GM18508 (cell line): ENCODE results near the gene BBS1.

Source experiments
- ATAC-seq: cut with Tn5 transposase; IDR thresholded peaks from one replicate; pipeline ENCODE4 v1.9.1; 2021; ENCODE audit warnings: moderate number of reproducible peaks; ENCODE audit not compliant: insufficient read depth, unreplicated experiment

The BBS1 gene

DNA sequence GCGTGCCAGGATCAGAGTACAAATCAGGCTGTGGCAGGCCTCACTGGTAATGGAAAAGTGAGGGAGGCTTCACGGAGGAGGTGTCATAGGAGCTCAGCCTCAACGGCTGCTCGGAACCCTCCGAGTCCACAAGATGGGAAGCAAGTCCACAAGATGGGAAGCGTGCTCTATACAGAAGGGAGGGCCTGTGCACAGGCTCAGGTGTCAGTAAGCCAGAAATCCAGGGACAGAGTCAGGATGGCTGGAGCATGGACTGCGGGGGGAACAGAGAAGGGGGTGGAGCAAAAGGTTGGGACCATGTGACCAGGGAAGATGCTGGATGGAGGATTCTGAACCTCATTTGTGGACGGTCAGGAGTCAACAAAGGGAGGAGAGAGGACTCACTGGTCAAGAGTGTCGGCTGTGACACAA, 33.6 kb upstream of the BBS1 start:
- ATAC-seq = no peak

DNA sequence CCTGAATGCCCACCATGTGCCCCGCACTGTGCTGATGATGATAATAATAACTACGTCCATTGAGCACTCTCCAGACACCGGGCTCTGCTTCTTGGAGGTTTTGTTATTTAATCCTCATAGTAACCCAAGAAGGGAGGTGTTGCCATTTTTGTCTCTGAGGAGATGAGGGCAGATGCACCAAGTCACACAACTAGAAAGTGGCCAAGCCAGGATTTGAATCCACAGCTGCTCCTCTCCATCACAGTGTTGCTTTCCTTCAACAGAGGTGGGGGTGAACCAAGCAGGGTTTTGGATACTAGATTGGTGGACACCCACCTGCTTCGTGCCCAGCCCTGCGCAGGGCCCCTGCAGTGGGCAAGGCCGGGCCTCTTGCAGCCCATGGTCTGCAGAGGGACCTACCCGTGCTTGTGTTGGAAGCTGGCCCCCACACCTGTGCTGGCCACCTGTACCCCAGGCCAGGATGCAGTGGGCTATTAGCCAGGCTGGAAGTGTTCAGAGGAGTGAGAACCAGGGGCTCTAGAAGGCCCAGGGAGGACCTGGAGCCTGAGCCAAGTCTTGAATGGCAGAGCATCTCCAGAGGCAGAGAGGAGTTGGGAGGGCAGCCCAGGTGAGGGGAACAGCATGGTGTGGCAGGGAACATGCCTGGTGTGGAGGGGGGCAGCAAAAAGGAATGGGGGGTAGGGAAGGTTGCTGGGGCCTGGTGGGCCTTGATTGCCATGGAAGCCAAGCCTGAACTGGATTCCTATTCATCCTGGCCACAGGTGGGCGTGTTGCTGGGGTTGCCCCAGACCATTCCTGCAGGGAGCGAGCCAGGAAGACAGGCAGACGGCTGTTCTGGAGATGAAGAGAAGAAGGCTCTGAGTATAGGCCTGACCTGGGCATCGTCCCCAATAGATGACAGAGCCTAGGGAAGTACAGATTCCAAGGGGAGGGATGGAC, 32.9 kb upstream of the BBS1 start:
- no peak for ATAC-seq

DNA sequence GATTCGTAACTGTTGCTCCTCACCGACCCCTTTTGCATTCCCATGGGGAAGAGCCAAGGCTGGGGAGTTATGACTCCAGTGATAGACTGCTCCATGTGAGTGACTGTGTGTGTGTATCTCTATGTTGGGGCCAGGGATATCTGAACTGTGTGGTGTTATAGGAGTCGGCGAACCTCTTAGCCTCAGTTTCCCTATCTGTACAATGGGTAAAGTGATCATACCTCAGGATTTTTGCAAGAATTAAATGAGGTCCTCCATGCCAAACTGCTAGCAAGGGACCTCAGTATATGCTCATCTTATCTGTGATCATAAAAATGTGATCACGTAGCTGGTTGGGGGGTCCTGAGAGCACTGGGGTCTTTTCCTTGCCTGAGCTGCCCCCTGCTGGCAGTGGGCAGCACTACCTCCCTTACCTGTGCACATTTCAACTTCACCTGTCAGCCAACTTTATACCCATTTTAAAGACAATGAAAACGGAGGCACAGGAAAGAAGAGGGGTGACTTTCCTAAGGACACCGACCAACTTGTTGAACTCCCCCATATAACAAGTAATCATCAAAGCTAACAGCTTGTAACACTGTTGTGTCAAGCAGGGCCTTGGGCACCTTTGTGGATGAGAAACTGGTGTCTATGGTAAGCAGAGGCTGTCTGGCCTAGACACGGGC, 31.6 kb upstream of the BBS1 start:
- ATAC-seq = no peak

DNA sequence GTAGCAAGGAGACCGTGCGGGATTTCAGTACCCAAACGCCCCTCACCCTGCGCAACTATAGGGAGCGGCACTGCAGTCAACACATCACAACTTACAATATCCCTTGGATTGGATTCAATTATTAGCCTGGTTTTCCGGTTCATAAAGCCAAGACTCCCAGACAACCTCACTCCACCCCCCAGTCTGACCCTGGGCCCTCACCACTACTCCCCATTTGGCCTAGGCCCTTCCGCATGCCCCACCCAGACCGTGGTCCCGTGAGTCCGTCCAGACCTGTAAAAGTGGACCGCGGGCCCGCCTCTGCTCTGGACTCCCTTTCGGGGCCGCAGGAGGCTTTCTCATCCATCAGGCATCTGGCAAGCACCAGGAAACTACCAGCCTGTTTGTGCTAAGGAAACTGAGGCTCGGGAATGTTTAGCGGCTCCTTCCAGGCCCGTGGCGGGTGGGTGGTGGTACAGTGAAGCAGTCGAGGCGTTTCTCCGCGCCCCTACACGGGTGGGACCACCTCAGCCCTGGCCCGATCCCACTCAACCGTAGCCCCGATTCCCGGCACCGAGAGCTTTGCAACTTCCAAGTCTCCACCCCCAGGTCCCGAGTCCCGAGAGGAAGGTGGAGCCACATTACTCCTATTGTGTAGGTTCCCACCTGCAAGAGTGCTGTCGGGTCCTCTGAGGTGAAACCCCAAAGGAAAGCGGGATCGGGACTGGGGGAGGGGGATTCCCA, 30.9 kb upstream of the BBS1 start:
- ATAC-seq = peak; percentile 17

DNA sequence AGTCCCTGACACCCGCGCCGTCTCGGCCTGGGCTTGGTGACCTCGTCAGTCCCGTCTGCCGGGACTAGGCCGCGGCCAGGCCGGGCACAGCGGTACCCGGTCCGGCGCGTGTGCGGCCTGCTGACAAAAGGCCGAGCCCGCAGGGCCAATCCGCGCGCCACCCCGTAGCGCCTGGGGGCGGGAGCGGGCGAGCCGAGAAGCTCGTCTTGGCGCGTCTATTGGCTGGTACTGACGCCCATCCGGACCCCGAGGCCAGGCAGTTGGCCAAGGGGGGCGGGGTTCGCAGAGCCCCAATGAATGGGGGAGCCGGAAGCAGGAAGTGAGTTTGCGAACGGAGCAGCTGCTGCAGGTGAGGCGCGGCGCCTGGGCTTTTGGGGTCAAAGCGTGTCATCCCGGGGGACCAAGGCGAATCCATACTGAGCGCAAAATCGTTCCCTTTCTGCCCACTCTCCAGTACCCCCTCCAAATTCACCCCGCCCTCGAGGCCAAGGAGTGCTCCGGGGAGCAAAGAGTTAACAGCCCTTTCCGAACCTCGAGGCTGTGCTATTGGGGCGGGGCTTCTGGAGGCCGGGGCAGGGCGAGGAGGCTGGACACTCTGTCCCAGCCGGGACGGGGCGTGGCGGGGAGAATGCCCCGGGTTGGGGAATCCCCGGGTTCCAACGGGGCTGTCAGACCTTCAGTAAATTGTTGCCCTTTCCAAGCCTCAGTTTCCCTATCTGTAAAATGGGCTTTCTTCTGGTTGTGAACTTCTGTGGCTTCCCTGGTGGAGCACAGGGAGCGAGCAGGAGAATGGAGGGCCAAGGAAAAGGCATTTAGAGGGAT, 30.1 kb upstream of the BBS1 start, which contains the start of gene DPP3:
TSS of gene DPP3 (plus strand) at position 318 of the 822 bp plus-strand sequence. CDS start 1,767 bp downstream, outside the sequence.
- ATAC-seq = peak; percentile 59

DNA sequence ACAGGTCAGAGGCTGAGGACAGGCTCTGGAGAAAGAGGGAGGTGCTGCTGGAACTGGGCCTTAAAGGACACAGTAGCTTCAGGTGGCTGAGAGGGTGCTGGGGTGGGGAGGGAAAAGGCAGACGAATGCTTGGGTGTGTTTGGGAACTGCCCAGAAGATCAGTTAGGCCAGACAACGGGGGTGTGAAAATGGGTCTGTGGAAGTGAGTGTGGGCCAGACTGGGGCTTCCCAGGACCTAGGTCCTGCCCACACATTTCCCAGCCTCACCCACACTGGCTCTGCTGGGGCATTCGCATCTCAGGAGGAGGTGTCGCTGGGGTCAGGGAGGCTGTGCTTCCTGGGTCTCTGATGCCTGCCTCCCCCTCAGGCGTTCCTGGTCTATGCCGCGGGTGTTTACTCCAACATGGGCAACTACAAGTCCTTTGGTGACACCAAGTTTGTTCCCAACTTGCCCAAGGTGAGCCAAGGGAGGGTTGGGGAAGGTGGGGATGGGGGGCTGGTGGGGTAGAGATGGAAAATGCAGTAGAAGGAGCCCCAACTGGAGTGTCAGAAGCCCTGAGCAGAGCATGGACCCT, 25.5 kb upstream of the BBS1 start:
- ATAC-seq = no peak

DNA sequence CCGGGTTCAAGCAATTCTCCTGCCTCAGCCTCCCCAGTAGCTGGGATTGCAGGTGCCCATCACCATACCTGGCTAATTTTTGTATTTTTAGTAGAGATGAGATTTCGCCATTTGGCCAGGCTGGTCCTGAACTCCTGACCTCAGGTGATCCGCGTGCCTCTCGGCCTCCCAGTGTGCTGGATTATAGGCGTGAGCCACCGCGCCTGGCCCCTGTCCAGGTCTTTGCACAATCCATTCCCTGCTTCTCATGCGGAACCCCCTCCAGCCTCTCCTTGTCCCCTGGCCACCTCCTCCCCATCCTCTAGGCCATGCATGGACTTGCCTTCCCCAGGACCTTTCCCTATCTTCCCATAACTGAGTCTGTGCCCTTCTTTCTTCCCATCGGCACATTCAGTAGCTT, 21.5 kb upstream of the BBS1 start:
- no peak for ATAC-seq

DNA sequence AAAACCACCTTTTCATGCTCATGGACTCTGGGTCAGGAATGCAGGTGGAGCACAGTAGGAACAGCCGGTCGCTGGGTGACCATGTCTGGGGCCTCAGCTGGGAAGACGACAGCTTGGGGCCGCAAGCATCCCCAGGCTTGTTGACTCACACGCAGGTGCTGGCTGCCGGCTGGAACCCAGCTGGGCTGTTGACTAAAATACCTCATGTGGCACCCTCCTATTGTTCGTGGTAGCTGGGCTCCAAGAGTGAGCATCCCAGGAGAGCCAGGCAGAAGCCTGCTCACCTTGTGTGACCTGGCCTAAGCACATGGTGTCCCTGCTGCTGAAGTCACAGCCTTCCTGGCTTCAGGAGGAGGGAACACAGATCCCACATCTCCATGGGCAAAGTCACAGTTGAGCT, 20.8 kb upstream of the BBS1 start:
- ATAC-seq = no peak

DNA sequence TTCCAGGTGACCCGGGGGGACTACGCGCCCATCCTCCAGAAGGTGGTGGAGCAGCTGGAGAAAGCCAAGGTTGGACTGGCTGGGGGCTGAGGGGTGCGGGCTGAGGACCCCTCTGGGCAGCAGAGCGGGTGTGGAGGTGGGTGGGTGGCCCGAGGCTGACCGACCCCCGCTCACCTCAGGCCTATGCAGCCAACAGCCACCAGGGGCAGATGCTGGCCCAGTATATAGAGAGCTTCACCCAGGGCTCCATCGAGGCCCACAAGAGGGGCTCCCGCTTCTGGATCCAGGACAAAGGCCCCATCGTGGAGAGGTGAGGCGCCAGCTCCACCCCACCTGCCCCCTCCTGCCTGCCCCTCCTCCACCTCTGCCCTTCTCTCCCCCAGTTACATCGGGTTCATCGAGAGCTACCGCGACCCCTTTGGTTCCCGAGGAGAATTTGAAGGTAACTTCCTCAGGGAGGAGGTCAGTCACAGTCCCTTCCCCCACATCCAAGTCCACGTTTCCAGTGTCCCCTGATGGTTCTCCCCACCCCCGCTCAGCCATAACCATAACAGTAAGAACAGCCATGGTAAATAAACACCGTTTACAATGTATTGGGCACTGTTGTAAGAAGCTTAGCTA, 19.0 kb upstream of the BBS1 start:
- ATAC-seq = no peak

DNA sequence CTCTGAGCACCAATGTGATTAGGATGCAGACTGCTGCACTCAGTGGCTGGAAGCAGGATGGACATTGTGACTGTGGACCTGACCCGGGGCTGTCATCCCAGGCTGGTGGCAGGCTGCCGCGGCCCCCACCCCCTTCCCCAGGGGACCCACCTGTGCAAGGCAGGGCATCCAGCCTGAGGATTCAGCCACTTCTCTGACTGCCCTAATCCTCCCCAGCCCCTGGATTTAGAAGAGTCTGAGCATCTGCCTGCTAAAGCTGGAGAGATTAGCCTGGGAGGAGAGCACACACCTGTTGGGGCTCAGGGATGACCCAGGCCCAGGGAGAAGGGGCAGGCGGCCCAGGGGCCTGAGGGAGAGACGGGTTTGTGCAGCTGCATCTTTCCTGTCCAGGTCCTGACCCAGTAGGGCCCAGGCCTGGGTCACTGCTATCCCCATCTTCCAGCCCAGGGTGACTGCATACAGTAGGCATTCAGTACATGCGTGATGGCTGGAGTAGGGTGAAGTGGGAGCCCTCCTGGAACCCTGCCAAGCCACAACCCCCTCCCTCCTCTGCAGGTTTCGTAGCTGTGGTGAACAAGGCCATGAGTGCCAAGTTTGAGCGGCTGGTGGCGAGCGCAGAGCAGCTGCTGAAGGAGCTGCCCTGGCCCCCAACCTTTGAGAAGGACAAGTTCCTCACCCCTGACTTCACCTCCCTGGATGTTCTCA, 18.1 kb upstream of the BBS1 start:
- ATAC-seq = no peak

DNA sequence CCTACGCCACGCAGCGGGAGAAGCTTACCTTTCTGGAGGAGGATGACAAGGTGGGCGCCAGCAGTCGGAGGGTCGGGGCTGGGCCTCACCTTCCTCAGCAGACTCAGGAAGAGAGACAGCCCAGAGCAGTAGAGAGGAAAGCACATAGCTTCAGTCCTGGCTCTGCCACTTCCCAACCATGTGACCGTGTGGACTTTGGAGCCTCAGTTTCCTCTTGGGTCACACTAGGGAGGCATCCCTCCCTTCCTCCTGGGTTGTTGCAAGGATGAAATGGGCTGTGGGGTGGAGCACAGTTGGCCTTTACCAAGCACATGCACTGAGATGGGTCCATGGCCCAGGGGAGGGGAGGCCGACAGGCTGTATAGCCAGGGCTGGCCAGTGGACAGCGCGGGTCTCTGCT, 17.3 kb upstream of the BBS1 start:
- ATAC-seq = no peak

DNA sequence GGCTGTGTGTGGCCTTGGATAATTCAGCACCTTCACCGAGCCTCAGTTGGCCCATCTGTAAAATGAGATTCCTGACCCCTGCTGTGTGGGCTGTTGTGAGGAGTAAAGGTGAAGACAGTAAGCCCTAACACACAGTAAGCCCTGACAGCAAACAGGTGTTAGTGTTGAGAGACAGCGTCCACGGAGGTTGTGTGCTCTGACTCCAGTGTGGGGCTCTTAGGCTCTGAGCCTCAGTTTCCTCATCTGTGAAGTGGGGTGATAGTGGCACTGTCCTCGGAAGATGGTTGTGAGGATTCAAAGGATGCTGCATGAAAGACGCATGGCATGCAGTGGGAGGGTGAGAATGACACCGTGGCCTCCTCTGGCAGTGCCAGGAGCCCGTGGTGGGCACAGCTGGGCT, 16.0 kb upstream of the BBS1 start:
- no peak for ATAC-seq

DNA sequence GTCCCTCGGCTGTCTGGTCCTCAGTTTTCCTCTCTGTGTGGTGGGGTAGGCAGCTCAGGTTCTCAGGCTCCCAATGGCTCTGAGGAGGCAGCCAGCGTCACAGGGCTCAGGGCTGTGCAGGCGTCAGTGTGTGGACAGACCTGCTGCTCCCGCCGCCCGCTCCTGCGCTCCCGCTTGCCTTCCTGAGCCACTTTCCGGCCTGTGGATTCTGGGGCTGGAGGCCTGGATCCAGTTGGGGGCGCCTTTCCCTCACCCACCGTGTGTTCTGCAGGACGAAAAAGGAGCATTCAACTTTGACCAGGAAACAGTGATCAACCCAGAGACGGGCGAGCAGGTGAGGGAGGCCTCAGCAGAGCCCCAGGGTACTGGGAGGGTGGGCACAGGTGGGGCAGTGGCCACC, 15.5 kb upstream of the BBS1 start:
- ATAC-seq = no peak

DNA sequence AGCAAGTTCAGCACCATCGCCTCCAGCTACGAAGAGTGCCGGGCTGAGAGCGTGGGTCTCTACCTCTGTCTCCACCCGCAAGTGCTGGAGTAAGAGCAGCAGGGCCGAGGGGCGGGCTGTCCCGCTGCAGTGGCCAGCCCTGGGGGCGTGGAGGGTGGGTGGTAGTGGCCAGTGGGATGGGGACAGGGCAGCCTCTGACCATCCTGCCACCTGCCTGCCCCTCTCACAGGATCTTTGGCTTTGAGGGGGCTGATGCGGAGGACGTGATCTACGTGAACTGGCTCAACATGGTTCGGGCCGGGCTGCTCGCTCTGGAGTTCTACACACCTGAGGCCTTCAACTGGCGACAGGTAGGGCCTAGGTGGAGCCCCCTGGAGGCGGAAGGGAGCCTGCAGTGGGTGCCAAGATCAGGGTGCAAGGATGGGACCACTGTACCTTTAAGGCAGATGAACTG, 15.0 kb upstream of the BBS1 start:
- ATAC-seq = no peak

DNA sequence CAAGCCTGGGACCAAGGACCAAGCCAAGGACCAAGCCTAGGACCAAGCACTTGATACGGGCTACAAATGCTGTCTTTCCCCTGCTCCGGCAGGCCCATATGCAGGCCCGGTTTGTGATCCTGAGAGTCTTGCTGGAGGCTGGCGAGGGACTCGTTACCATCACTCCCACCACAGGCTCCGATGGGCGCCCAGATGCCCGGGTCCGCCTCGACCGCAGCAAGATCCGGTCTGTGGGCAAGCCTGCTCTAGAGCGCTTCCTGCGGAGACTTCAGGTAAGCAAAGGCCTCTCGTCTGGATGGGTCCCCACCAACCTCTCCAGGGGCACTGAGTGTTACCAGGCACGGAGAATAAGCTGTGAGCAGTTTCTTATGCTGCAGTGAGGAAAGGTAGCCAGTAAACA, 13.2 kb upstream of the BBS1 start:
- ATAC-seq = no peak

DNA sequence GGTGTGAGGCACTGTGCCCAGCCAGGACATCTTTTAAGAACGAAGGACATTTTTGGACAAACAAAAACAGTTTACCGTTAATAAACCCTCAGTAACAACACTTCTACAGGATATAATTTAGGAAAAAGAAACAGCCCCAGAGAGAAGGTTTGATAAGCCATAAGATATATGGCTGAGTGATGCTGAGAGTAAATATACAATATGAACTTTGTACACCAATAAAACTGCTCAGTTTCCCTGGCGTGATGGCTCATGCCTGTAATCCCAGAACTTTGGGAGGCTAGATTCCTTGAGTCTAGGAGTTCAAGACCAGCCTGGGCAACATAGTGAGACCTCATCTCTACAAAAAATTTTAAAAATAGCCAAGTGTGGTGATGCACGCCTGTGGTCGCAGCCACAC, 11.9 kb upstream of the BBS1 start:
- no peak for ATAC-seq

DNA sequence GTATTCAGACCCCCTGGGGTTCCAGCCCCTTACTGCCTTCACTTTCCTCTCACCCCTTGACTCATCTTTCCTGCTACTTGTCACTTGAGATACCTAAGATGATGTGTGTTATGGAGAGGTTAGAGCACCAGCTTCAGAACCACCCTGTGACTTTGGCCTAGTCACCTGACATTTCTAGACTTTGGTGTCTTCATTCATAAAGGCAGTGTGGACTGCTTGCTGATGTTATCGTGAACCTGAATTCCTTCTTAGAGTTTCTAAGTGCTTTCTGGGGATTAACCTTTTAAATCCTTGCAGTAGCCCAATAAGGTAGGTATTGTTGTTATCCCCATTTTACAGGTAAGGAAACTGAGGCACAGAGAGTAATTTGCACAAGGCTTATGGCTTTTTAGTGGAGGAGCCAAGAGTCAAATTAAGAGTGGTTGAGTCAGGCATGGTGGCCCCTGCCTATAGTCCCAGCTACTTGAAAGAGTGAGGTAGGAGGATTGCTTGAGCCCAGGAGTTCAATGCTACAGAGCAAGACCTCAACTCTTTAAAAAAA, 5.1 kb upstream of the BBS1 start:
- no peak for ATAC-seq

DNA sequence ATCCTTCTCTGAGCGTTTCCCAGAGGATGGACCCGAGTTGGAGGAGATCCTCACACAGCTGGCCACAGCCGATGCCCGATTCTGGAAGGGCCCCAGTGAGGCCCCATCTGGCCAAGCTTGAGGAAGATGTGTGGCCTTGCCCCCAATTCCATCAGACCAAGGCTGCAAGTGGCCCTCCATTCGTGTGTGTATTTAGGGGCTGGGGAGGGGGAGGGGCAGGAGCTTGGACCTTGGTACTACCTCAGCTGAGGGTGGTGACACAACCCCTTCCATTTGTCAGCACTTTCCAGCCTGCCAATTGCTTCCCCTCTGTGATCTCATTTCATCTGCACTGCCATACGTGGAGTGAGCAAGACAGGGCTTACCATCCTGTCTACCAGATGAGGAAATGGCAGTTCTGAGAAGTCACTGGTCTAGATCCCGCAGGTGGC, 1.3 kb upstream of the BBS1 start:
- ATAC-seq = no peak
